Measurements from ENCODE around the gene PCSK4. TPM values are rescaled to one million over a fixed set of nuclear protein-coding genes. Genes with fewer than 3 reads are reported as not detected.
A peak's percentile ranks its signal among the peaks of the same experiment; 100 is the strongest.

The PCSK4 gene
- total and polyA plus RNA-seq, 2 of the 13 experiments (the other 11 are each of a cell fraction or from before 2014, with no cell fraction given), result 2.0 to 2.7 TPM

DNA sequence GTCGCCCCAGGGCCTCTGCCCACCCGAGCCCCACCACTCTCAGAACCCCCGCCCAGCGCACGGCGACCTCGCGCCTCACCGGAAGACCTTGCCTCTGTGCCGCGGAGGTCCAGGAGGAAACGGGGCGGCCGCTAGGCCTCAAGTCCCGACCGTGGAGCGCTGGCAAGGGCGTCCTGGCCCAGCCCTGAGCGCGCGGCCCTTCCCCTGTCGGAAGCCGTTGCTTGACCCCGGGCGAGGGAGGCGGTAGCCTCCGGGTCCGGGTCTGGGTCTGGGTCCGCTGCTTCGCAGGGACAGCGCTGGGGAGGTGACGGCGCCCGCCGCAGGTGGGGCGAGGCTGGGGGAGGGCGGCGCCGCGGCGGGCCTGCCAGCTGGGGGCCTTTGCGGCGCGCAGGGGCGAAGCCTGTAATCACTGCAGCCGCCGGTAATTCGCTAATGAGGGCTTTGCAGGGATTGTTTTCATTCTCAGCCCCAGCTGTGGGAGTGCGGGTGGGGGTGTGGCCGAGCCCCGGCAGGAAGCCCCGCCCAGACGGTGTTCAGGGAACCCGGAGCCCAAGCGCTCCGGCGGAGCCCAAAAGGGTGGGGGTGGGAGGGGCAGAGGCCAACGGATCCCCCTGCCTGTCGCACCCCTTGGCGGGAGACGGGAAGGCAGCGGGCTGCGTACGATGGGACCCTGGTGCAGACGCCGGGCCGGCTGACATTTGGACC is 19.7 kb downstream of the PCSK4 start (continued):
- TF ChIP-seq, protein P1, sequence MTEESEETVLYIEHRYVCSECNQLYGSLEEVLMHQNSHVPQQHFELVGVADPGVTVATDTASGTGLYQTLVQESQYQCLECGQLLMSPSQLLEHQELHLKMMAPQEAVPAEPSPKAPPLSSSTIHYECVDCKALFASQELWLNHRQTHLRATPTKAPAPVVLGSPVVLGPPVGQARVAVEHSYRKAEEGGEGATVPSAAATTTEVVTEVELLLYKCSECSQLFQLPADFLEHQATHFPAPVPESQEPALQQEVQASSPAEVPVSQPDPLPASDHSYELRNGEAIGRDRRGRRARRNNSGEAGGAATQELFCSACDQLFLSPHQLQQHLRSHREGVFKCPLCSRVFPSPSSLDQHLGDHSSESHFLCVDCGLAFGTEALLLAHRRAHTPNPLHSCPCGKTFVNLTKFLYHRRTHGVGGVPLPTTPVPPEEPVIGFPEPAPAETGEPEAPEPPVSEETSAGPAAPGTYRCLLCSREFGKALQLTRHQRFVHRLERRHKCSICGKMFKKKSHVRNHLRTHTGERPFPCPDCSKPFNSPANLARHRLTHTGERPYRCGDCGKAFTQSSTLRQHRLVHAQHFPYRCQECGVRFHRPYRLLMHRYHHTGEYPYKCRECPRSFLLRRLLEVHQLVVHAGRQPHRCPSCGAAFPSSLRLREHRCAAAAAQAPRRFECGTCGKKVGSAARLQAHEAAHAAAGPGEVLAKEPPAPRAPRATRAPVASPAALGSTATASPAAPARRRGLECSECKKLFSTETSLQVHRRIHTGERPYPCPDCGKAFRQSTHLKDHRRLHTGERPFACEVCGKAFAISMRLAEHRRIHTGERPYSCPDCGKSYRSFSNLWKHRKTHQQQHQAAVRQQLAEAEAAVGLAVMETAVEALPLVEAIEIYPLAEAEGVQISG (CRISPR knock-in tag; IDR thresholded peaks at IDR 0.05), result no peak
- TF ChIP-seq FOXK2 (IDR thresholded peaks at IDR 0.05) (no peak), DR1 (CRISPR knock-in tag; IDR thresholded peaks at IDR 0.05) (0 out of 2 replicates have a peak, but pooled peaks have one; percentile 44), THAP9 (CRISPR knock-in tag; IDR thresholded peaks at IDR 0.05; ENCODE audit: borderline replicate concordance) (peak; percentile 13; the same call in 1 of the 2 replicates), MBD4 (IDR thresholded peaks at IDR 0.05; ENCODE audit: borderline replicate concordance, low read length) (no peak), ZSCAN22 (CRISPR knock-in tag; IDR thresholded peaks at IDR 0.05) (no peak), ZNF788 (CRISPR knock-in tag; IDR thresholded peaks at IDR 0.05; ENCODE audit: borderline replicate concordance) (no peak), ZNF639 (CRISPR knock-in tag; conservative IDR thresholded peaks at IDR 0.05) (no peak), GLI4 (CRISPR knock-in tag; IDR thresholded peaks at IDR 0.05; ENCODE audit: borderline replicate concordance) (no peak), ZNF607 (CRISPR knock-in tag; IDR thresholded peaks at IDR 0.05; ENCODE audit: borderline replicate concordance) (no peak; the same call in 1 of the 2 replicates), ZNF569 (CRISPR knock-in tag; IDR thresholded peaks at IDR 0.05; ENCODE audit: borderline replicate concordance) (no peak), ZFYVE20 (CRISPR knock-in tag; IDR thresholded peaks at IDR 0.05; ENCODE audit: borderline replicate concordance, low read depth) (no peak)
- TF ChIP-seq, protein P2, sequence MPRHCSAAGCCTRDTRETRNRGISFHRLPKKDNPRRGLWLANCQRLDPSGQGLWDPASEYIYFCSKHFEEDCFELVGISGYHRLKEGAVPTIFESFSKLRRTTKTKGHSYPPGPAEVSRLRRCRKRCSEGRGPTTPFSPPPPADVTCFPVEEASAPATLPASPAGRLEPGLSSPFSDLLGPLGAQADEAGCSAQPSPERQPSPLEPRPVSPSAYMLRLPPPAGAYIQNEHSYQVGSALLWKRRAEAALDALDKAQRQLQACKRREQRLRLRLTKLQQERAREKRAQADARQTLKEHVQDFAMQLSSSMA (CRISPR knock-in tag; IDR thresholded peaks at IDR 0.05), result no peak
- TF ChIP-seq, protein P3, sequence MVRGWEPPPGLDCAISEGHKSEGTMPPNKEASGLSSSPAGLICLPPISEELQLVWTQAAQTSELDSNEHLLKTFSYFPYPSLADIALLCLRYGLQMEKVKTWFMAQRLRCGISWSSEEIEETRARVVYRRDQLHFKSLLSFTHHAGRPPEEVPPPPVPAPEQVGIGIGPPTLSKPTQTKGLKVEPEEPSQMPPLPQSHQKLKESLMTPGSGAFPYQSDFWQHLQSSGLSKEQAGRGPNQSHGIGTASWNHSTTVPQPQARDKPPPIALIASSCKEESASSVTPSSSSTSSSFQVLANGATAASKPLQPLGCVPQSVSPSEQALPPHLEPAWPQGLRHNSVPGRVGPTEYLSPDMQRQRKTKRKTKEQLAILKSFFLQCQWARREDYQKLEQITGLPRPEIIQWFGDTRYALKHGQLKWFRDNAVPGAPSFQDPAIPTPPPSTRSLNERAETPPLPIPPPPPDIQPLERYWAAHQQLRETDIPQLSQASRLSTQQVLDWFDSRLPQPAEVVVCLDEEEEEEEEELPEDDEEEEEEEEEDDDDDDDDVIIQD (CRISPR knock-in tag; IDR thresholded peaks at IDR 0.05; ENCODE audit: low read depth), result no peak

Data from HepG2 (cell line).